NK-92 treated with Interleukin-12 subunit alpha and Interleukin-12 subunit beta, amount 100 ng/mL, for 24 hours (cell line): ENCODE measurements around the gene SOX15.
A peak's percentile ranks its signal among the peaks of the same experiment; 100 is the strongest.
"Not testable (repeated sequence)": the region's sequence is repeated elsewhere in the genome, so short reads cannot be mapped to it uniquely, and the experiment has no call there.

Experiments
- DNase-seq: peaks from one replicate; lab custom pipeline; 2025; lab: John Stamatoyannopoulos, UW

Gene SOX15

DNA sequence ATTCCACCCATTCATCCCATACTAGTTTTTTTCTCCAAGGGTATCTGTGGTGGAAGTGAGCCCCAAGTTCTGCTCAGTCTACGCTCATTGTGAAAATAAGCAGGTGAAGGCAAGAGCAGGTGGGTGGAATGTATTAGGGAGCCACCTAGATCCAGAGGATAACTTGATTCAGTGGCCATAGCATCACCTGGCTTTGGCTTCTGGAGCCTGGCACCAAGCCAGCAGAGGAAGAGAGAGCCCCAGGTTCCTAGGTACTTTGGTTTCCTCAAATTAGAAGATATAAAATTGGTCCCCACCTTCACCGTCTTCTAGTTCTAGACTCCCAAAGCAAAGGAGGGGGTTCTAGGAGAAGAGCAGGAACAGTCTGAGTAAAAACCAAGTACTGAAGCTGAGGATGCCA lies 20.7 kb upstream of the SOX15 start:
- DNase-seq: no peak

DNA sequence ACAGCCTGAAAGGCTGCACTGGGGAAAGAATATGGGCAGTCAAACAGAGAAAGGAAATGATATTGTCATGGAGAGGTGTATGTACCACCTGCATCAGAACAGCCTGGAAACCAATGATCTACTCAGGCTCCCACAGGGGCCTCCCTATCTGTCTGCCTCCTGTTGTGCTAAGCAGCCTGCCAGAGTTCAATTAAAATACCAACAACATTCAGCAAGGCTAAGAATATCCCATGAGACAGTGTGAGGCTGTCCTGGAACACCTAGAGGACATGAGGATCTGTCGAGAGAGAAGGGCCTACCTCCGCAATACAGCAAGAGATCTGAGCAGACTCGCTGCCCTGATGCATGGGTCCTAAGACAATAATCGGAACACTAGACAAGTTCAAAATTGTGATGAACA lies 16.4 kb upstream of the SOX15 start:
- DNase-seq: no peak

DNA sequence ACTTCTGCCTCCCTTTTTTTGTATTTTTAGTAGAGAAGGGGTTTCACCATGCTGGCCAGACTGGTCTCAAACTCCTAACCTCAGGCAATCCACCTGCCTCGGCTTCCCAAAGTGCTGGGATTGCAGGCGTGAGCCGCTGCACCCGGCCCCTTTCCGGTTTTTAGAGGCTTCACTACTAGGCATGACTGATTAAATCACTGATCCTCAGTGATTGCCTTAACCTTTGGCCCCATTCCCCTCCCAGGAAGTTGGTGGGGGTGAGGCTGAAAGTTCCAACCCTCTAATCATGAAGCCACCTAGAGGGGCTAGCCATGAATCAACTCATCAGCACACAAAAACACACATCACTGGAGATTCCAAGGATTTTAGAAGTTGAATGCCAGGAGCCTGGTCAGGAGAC lies 7.7 kb upstream of the SOX15 start:
- not testable (repeated sequence) for DNase-seq

DNA sequence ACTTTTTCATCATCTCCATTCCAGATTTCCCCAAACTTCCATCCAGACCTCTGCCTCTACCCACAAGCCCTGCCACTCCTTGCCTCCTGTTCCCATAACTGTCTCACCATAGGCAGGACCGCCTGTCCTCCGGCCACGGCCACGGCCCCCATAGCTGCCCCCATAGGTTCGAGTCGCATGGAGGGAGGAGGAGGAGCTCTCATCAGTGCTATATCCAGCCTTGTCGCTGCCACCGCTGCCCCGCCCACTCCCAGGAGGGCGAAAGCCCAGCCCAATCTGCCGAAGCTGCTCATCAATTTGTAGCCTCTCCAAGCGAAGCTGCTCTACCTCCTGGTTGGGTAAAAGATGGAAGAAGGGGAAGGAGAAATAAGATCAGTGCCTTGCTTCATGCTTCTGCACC lies 3.4 kb upstream of the SOX15 start:
- DNase-seq: no peak

DNA sequence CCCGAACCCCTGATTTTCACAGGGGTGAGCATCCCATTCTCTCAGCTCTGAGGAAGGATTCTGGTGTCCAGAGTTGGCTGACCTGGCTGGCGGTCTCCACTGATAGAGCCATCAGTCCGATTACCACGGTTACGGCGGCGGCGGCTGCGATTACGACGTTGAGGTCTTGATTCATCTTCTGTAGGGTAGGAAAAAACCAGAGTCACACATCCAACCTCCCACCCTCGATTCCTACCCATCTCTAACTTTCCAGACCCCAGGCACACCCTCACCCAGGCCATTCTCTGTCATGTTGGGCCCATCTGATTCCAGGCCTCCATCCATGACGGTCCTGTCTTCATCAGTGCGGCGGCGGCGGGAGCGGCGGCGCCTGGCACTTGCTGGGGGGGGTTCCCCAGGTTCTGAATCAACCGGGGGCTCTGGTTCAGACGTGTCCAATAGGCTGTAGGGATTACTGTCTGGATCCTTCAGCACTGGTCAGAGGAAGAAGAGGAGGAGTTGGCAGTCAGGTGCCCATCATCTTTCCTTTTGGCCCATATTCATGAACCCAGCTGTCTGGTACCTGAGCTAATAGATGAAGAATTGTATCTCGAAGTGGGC lies 2.6 kb upstream of the SOX15 start:
- no peak for DNase-seq

DNA sequence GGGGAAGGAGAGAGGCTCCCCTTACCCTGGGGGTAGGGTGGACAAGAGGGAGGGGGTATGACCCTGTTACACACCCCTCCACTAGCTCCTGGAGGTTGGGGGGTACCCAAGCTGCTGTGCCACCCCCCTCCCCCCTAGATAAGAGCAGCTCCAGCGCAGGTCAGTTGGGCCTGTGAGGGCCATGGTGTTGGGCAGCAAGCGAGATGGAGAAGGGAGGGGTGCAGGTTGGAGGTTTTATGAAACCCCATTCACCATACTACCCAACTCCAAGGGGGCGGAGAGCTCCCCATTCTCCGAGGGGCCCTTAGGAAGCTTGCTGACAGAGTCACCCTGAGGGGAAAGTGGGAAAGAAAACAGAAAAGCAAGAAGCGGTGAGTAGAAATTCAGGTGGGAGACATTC lies 1.7 kb upstream of the SOX15 start:
- DNase-seq: no peak

DNA sequence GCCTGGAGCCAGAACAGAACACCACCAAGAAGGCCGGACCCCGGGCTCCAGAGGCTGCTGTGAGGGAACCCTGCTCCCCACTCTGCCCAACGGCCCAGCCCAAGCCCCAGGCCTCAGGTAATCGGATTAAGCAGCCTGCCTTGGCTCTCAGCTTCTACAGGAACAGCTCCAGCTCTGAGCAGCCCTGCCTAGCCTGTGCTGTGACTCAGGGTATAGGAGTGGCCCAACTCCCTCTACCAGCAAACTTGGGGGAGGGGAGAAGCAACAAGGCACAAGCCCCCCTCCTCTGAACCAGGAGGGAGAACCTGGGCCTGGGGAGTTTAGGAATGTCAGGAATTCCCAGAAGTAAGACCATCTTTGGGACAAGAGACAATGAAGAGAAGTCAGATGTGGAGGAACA lies 849 bp upstream of the SOX15 start:
- no peak for DNase-seq

DNA sequence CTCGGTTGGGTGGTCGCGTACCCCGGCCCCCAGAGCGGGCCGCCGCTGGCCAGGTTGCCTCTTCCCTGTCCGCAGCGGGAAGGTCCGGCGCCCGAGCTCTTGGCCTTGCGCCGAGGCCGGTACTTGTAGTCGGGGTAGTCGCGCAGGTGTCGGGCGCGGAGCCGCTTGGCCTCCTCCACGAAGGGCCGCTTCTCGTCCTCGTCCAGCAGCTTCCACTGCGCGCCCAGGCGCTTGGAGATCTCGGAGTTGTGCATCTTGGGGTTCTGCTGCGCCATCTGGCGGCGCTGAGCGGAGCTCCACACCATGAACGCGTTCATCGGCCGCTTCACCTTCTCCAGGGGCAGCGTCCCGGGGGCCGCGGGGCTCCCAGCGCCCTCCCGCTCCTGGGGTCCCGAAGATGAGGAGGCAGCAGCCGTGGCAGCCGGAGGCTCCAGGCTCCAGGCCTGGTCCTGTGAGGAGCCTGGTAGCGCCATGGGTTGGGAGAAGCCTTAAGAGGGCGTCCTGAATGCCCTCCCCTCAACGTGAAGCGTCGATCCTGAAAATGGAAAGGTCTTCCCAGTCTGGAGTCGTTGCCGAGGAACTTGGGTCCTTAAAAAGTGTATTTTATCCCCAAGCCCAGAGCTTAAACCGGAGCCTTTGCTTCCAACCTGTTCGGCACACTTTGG lies 558 bp downstream of the SOX15 start:
- no peak for DNase-seq

DNA sequence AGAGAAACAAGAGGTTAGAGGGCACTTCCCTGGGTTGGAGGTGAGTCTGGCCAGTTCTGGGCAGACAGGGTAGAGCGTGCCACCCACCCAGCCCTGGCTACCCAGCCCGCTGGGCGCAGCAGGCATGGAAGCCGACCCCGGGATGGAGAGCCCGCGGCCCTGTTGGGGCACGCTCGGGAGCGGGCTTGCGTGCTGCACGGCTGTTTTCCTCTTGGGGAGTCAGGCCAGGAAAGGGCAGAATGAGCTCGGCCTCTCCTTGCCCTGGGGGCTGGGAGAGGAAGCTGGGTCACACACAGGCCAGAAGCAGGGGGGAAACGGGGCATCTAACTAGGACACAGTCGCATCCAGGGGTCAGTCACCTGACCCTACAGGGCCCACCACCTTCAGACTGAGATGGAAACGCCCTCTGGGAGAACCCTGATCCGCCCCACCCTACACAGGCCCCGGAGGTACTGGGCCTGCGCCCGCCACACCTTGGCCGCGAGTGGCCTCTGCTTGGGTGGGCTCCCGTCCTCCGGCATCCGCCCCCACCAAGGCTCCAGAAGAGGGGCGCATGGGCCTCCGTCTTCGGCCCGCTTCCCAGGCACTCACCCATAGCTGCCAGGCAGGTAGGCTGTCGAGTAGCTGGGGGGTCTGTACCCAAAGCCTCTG lies 1.2 kb downstream of the SOX15 start:
- no peak for DNase-seq

DNA sequence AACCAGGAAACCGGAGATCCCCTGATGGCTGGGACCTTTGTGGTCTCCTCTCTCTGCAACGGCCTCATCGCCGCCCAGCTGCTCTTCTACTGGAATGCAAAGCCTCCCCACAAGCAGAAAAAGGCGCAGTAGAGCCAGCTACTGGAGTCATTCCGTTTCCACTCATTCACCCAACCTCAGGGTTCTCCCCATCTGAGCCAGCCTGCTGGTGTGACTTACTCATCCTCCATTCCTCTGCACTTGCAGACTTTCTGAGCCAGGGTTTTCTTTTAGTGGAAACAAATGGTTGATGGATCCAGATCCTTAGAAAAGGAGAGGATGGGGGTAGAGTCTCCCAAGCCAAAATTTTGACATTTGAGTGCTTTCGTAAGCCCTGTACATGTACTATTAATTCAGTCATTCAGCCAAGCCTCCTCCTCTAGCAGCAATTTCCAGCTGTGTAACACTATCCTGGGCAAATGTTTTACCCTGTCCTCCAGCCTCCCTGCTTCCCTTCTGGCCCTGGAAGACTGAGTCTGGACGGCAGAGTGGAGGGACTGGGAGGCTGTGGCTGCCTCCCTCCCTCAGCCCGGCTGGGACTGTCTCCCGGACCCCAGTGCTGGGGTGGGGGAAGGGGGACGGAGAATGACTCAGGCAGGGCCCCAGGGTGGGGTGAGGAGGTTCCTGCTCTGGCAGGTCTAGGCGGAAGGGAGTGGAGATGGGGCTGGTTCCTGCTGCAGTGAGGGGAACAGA lies 2.3 kb downstream of the SOX15 start:
- no peak for DNase-seq

DNA sequence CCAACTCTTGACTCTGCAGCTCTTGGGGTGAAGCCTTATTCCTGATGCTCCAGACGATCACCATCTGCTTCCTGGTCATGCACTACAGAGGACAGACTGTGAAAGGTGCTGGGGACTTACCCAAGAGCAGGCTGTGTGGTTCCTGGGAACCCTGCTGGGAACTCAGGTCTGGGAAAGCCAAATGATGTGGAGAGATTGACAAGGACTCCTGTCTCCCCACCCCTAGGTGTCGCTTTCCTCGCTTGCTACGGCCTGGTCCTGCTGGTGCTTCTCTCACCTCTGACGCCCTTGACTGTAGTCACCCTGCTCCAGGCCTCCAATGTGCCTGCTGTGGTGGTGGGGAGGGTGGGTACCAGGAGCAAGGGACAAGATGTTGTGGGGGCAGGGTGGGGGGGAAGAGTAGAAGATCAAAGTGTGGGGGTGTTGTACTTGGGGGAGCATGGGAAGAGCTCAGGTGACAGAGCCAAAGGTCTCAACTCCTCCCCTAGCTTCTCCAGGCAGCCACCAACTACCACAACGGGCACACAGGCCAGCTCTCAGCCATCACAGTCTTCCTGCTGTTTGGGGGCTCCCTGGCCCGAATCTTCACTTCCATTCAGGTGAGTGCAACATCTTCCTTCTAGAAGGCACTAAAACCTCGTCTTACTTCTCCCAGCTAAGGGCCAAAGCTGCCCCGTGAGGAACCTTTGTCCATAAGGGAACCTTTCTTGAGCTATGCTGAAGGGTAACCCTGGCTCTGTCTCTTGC lies 3.0 kb downstream of the SOX15 start:
- DNase-seq: no peak

DNA sequence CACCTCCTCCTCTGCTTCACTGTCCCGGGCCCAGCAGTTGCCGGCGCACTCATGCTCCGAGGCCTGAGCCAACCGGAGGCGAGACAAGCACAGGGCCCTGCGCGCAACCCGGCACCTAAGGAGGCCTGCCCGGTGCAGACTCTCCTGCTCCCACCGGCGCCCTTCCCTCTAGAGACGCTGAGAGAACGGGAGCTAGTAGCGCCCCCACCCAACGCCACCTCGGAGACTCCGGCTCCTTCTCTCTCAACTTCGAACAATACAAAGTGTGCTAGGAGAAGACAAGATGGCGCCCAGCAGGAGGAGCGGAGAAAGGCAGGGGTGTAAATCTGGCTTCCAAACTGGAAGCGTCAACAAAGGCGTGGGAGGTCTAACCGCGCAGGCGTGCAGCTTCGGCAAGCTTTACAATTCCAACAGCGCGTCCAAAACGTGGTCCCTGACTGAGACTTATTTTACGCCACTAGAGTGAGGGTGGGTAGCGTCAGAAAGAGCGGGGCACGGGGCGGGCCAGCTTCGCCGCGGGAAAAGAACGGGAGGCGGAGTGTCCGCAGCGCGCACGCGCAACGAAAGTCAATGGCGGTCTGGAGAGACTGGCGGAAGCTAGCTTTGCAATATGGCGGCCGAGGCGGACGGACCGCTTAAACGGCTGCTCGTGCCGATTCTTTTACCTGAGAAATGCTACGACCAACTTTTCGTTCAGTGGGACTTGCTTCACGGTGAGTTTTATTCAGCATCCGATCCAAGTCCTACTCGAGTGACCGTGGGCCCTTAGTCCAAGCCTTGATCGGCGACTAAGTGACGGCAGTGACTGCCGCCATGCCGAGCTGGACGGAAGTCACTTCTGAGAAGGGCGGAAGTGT lies 6.4 kb downstream of the SOX15 start, which contains the start of gene MPDU1:
Gene MPDU1, plus strand, starts transcription at position 600 of the 857 bp plus-strand sequence. Its CDS starts 11 bp downstream, at position 611.
- DNase-seq: peak; percentile 80

DNA sequence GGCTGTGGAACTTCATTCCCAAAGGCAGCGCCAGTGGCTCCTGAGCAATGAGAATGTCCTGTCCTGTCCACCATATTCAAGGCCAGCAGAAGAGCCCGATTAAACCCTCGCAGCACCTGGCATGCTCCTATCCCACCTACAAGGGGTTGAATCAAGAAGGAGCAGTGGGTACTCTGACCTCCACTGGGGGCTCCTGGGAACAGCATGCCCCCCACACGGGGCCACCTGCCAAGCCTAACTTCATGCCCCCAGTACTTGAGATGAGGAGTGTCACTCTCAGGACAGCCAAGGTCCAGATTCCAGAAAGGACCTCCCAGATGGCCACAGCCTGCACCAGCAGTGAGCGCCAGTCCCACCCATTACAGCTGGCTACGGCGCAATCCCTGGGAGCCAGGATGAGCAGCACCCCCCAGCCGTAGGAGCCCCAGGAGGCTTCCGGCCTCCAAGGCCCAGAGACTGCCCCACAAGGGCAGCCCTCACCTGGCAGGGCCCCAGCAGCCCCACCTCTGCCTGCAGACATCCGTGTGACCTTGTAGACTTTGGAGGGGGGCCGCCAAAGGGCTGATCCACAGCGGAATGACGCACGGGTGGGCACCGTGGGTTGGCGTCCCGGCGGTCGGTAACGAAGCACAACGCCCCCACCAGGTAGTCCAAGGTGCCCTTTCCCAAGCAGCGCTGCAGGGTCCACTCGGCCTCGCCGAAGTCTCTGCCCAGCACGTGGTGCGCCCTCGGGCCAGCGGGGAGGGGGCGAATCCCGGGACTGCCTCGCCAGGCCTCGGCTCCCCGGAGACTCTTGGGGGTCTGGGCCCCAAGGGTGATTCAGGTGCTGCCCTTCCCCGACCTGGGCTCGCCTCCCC lies 7.3 kb downstream of the SOX15 start:
- no peak for DNase-seq

DNA sequence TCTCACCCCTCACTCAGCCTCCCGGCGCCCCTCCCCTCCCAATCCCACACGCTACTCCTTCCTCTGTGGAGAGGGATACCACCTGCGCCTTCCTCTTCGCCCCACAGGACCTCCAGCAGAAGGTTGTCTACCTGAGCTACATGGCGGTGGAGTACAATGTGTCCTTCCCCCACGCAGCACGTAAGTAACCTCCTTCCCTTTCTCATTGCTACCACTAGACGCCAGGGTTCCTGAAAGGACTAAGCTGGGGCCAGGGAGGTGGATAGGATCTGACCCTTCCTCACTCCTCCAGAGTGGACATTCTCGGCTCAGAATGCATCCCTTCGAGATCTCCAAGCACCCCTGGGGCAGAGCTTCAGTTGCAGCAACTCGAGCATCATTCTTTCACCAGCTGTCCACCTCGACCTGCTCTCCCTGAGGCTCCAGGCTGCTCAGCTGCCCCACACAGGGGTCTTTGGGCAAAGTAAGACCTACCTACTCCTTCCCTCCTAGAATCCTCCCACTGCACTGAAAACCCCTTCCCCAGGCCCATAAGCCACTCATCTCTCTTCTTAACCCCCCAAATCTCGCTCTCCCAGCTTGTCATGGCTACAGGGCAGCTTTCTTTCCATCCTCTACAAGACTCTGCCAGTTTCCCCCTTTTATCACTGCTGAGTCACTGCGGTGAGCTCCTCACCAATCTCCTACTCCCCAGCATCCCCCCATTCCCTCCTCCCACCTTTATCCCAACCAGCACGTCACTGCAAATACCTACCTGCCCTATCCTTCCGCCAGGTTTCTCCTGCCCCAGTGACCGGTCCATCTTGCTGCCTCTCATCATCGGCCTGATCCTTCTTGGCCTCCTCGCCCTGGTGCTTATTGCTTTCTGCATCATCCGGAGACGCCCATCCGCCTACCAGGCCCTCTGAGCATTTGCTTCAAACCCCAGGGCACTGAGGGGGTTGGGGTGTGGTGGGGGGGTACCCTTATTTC lies 9.0 kb downstream of the SOX15 start:
- no peak for DNase-seq

DNA sequence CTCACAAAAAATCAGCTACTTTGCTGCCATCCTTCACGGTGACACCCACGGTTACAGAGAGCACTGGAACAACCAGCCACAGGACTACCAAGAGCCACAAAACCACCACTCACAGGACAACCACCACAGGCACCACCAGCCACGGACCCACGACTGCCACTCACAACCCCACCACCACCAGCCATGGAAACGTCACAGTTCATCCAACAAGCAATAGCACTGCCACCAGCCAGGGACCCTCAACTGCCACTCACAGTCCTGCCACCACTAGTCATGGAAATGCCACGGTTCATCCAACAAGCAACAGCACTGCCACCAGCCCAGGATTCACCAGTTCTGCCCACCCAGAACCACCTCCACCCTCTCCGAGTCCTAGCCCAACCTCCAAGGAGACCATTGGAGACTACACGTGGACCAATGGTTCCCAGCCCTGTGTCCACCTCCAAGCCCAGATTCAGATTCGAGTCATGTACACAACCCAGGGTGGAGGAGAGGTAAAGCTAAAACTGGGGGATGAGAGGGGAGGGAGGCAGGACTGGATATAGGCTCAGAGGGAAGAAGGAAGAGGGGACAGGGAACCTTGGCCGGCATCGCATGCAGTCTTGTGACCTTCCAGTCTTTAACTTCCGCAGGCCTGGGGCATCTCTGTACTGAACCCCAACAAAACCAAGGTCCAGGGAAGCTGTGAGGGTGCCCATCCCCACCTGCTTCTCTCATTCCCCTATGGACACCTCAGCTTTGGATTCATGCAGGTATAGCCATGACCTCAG lies 9.9 kb downstream of the SOX15 start:
- DNase-seq: no peak

DNA sequence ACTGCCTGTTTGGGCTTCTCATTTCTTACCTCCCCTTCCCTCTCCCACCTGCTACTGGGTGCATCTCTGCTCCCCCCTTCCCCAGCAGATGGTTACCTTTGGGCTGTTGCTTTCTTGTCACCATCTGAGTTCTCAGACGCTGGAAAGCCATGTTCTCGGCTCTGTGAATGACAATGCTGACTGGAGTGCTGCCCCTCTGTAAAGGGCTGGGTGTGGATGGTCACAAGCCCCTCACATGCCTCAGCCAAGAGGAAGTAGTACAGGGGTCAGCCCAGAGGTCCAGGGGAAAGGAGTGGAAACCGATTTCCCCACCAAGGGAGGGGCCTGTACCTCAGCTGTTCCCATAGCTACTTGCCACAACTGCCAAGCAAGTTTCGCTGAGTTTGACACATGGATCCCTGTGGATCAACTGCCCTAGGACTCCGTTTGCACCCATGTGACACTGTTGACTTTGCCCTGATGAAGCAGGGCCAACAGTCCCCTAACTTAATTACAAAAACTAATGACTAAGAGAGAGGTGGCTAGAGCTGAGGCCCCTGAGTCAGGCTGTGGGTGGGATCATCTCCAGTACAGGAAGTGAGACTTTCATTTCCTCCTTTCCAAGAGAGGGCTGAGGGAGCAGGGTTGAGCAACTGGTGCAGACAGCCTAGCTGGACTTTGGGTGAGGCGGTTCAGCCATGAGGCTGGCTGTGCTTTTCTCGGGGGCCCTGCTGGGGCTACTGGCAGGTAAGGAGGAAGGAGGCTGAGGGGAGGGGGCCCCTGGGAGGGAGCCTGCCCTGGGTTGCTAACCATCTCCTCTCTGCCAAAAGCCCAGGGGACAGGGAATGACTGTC lies 10.7 kb downstream of the SOX15 start, which contains the start of gene CD68:
Gene CD68, plus strand, starts transcription at position 638 of the 833 bp plus-strand sequence. Its CDS starts 40 bp downstream, at position 678.
- DNase-seq: peak; percentile 46
